SK-N-SH (cell line): Measurements from ENCODE around the gene LRRC8D. TPM values are rescaled to one million over a fixed set of nuclear protein-coding genes. Genes with fewer than 3 reads are reported as not detected.
"Not testable (repeated sequence)": the region's sequence is repeated elsewhere in the genome, so short reads cannot be mapped to it uniquely, and the experiment has no call there.

Experiments
- CTCF ChIA-PET: fragments of 300-600, 350-600 bp; formaldehyde crosslinking; extraction: SDS; loops from one replicate; lab custom pipeline; 2021; lab: Yijun Ruan, JAX
- POLR2A ChIA-PET: fragments of 350-600 bp; sonication (Branson Sonifier 250); formaldehyde crosslinking; extraction: SDS; loops from one replicate; lab custom pipeline; 2020; ENCODE audit warnings: antibody characterized with exemption, inconsistent platforms; lab: Yijun Ruan, JAX
- DNase-seq: peaks from one replicate; pipeline ENCODE4 v3.0.0; 2012
- H2AFZ ChIP-seq: fragments of 200-600 bp; sonication (generic); 2 replicates; pipeline ENCODE4 v1.8.1; 2016; ENCODE audit warnings: antibody characterized with exemption, mild to moderate bottlenecking, low read depth
- H3F3A ChIP-seq: fragments of 200-600 bp; sonication (generic); replicated peaks from 2 replicates; pipeline ENCODE3; 2016; ENCODE audit warnings: antibody characterized with exemption, mild to moderate bottlenecking; ENCODE audit not compliant: insufficient read depth
- H3K27ac ChIP-seq, 2 experiments: fragments of 200-500 bp in 1 of 2; fragments of 200-600 bp in 1 of 2; sonication (Bioruptor generic) in 1 of 2; sonication (generic), shearing (Covaris generic) in 1 of 2; 2 replicates each; pipeline versions ENCODE4 v1.5.1 to v1.6.1; 2014 to 2016; ENCODE audit warnings: low read depth in 2 of 2, inconsistent platforms in 1 of 2, low read length in 1 of 2, mild to moderate bottlenecking in 1 of 2, mixed read lengths in 1 of 2
- H3K27me3 ChIP-seq: fragments of 200-600 bp; sonication (generic), shearing (Covaris generic); 2 replicates; pipeline ENCODE4 v1.6.1; 2016; ENCODE audit warnings: mixed run types; ENCODE audit not compliant: insufficient read depth
- H3K36me3 ChIP-seq, 2 experiments: fragments of 200-500 bp in 1 of 2; fragments of 200-600 bp in 1 of 2; sonication (Bioruptor generic) in 1 of 2; sonication (generic) in 1 of 2; replicated peaks in 1 of 2; 2 replicates each; pipeline versions ENCODE3 to v1.5.1; 2014 to 2016; ENCODE audit warnings: low read length in 1 of 2, mild to moderate bottlenecking in 1 of 2; ENCODE audit not compliant: insufficient read depth in 2 of 2, control insufficient read depth in 1 of 2
- H3K4me1 ChIP-seq, 2 experiments: fragments of 200-500 bp in 1 of 2; fragments of 200-600 bp in 1 of 2; sonication (Bioruptor generic) in 1 of 2; sonication (generic), shearing (Covaris generic) in 1 of 2; 2 replicates each; pipeline versions ENCODE4 v1.5.1 to v1.6.1; 2014 to 2016; ENCODE audit warnings: low read depth in 1 of 2, low read length in 1 of 2, mixed run types in 1 of 2; ENCODE audit not compliant: insufficient read depth in 2 of 2, control insufficient read depth in 1 of 2
- H3K4me2 ChIP-seq: fragments of 200-600 bp; sonication (generic), shearing (Covaris generic); 2 replicates; pipeline ENCODE4 v1.6.1; 2017; ENCODE audit warnings: mixed run types
- H3K4me3 ChIP-seq, 2 experiments: fragments of 200-500 bp in 1 of 2; fragments of 200-600 bp in 1 of 2; sonication (Bioruptor generic) in 1 of 2; sonication (generic), shearing (Covaris generic) in 1 of 2; 2 replicates each; pipeline versions ENCODE4 v1.5.1 to v1.8.1; 2014 to 2016; ENCODE audit warnings: low read depth in 2 of 2, inconsistent platforms in 1 of 2, low read length in 1 of 2, mild to moderate bottlenecking in 1 of 2, mixed read lengths in 1 of 2, moderate library complexity in 1 of 2
- H3K79me2 ChIP-seq: fragments of 200-600 bp; sonication (generic); 2 replicates; pipeline ENCODE4 v1.8.1; 2017; ENCODE audit warnings: mild to moderate bottlenecking; ENCODE audit not compliant: insufficient read depth
- H3K9ac ChIP-seq: fragments of 200-600 bp; sonication (generic); 2 replicates; pipeline ENCODE4 v1.6.1; 2017; ENCODE audit warnings: mixed run types
- H3K9me2 ChIP-seq: fragments of 200-600 bp; sonication (generic); 2 replicates; pipeline ENCODE4 v1.6.1; 2017; ENCODE audit warnings: mixed run types
- H3K9me3 ChIP-seq: fragments of 200-600 bp; sonication (generic); 2 replicates; pipeline ENCODE4 v1.6.1; 2017; ENCODE audit warnings: mixed run types, mild to moderate bottlenecking, moderate library complexity
- H4K20me1 ChIP-seq: fragments of 200-600 bp; sonication (generic); 2 replicates; pipeline ENCODE4 v1.6.1; 2017; ENCODE audit warnings: mild to moderate bottlenecking, mixed run types; ENCODE audit not compliant: insufficient read depth
- CHD2 ChIP-seq: fragments of 150-350 bp; IDR thresholded peaks from 2 replicates; pipeline ENCODE4 v1.6.1; 2018; ENCODE audit warnings: low read length; ENCODE audit not compliant: partially characterized antibody
- EZH2phosphoT487 ChIP-seq: fragments of 200-600 bp; sonication (generic); IDR thresholded peaks from 2 replicates; pipeline ENCODE4 v1.6.1; 2017; ENCODE audit warnings: low read depth, mixed run types, mild to moderate bottlenecking, antibody characterized with exemption, moderate library complexity, borderline replicate concordance
- FOSL2 ChIP-seq: IDR thresholded peaks from 2 replicates; pipeline ENCODE4 v1.4.0; 2012; ENCODE audit warnings: low read depth, mild to moderate bottlenecking, moderate library complexity, borderline replicate concordance
- FOXJ3 ChIP-seq: sonication (generic); formaldehyde crosslinking; IDR thresholded peaks from 2 replicates; pipeline ENCODE4 v1.5.1; 2020; ENCODE audit warnings: mild to moderate bottlenecking, missing genetic modification reagents
- GABPA ChIP-seq: IDR thresholded peaks from 2 replicates; pipeline ENCODE4 v1.4.0; 2012; ENCODE audit warnings: low read depth, mild to moderate bottlenecking
- GATA2 ChIP-seq: sonication (generic); formaldehyde crosslinking; IDR thresholded peaks from 2 replicates; pipeline ENCODE4 v1.5.0; 2020; ENCODE audit warnings: mild to moderate bottlenecking, missing genetic modification reagents
- MEF2A ChIP-seq: IDR thresholded peaks from 2 replicates; pipeline ENCODE4 v1.4.0; 2012; ENCODE audit warnings: low read depth, borderline replicate concordance
- MXI1 ChIP-seq: IDR thresholded peaks from 2 replicates; pipeline ENCODE4 v1.6.1; 2012; ENCODE audit warnings: mild to moderate bottlenecking, low read depth, low read length, improper control_type of control experiment
- NRF1 ChIP-seq: IDR thresholded peaks from 2 replicates; pipeline ENCODE4 v1.6.1; 2012; ENCODE audit warnings: low read depth, mild to moderate bottlenecking, low read length
- RFX5 ChIP-seq: IDR thresholded peaks from 2 replicates; pipeline ENCODE4 v1.6.1; 2012; ENCODE audit warnings: mild to moderate bottlenecking, improper control_type of control experiment, low read length
- RXRA ChIP-seq: IDR thresholded peaks from 2 replicates; pipeline ENCODE4 v1.4.0; 2012; ENCODE audit warnings: low read depth, mild to moderate bottlenecking, borderline replicate concordance
- SIN3A ChIP-seq: IDR thresholded peaks from 2 replicates; pipeline ENCODE4 v1.6.1; 2012; ENCODE audit warnings: low read depth, mild to moderate bottlenecking, low read length, moderate library complexity, borderline replicate concordance
- YY1 ChIP-seq: IDR thresholded peaks from 2 replicates; pipeline ENCODE4 v1.4.0; 2012; ENCODE audit warnings: low read depth, mild to moderate bottlenecking
- WGBS: methylation state at CpG from one replicate; pipeline ENCODE4 v1.1.6; 2017; ENCODE audit warnings: low lambda C conversion rate; 5-methylcytosine and 5-hydroxymethylcytosine counted together
- polyA plus RNA-seq, 3 experiments: library from polyadenylated mRNA; depleted of rRNA; stranded (reverse); fragments of >200 nt; gene quantifications; 2 replicates each; pipeline ENCODE4 v1.2.3, GENCODE V29; 2012
- TF ChIP-seq, protein P1 (sequence below): fragments of 200-600 bp; sonication (generic); IDR thresholded peaks from 2 replicates; pipeline ENCODE4 v1.6.1; 2017; ENCODE audit warnings: antibody characterized with exemption, mild to moderate bottlenecking, moderate library complexity
- TF ChIP-seq, protein P2 (sequence below): IDR thresholded peaks from 2 replicates; pipeline ENCODE4 v1.6.1; 2012; ENCODE audit warnings: mild to moderate bottlenecking, low read depth, low read length, moderate library complexity
- TF ChIP-seq, protein P3 (sequence below): IDR thresholded peaks from 2 replicates; pipeline ENCODE4 v1.4.0; 2012; ENCODE audit warnings: low read depth
- TF ChIP-seq, protein P4 (sequence below): fragments of 150-350 bp; IDR thresholded peaks from 2 replicates; pipeline ENCODE4 v1.6.1; 2016; ENCODE audit warnings: mild to moderate bottlenecking, low read depth, low read length

The LRRC8D gene
- polyA plus RNA-seq, 1 of the 3 experiments (the other 2 are of a cell fraction), result 15.0 TPM

DNA sequence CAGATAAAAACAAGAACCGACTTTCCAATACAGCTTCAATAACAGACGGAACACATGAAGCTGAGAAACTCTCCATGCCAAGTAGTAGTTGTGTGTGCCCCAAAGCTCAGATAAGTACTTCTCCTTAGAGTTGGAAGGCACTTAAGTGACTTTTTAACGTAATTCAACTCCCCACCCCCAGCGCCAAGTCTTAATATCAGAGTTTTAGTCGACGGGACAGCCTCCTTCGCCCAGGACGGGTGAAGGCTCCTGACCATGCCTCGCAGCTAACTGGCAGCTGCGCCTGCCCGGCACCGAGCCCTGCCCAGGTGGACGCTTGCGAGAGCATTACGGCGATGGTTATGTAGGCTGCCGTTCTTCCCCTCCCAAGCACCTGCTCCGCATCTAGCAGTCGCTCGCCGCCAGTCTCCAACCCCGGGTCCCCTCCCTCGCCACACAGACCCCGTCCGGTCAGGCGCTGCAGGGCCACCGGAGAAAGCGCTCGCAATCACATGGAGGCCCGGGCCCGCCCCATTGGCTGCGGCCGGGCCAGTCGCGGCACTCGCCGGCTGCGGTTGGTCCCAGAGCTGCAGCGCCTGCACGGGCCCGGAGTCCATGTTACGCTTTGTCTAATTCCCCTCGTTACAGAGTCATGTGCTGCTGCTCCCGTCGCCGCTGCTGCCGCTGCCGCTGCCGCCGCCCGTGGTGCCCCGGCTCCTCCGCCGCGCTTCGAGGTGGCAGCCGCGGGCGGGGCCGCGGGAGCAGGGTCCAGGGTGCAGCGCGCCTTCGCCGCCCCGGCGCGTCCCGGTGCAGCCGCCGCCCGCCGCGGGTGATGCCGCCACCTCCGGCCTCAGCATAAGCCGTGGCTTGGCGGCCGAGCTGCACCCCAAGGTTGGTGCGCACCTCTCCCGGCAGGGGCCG, at the start of gene LRRC8D (continued):
- TF ChIP-seq, protein P1, sequence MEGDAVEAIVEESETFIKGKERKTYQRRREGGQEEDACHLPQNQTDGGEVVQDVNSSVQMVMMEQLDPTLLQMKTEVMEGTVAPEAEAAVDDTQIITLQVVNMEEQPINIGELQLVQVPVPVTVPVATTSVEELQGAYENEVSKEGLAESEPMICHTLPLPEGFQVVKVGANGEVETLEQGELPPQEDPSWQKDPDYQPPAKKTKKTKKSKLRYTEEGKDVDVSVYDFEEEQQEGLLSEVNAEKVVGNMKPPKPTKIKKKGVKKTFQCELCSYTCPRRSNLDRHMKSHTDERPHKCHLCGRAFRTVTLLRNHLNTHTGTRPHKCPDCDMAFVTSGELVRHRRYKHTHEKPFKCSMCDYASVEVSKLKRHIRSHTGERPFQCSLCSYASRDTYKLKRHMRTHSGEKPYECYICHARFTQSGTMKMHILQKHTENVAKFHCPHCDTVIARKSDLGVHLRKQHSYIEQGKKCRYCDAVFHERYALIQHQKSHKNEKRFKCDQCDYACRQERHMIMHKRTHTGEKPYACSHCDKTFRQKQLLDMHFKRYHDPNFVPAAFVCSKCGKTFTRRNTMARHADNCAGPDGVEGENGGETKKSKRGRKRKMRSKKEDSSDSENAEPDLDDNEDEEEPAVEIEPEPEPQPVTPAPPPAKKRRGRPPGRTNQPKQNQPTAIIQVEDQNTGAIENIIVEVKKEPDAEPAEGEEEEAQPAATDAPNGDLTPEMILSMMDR, result no peak
- TF ChIP-seq, protein P2, sequence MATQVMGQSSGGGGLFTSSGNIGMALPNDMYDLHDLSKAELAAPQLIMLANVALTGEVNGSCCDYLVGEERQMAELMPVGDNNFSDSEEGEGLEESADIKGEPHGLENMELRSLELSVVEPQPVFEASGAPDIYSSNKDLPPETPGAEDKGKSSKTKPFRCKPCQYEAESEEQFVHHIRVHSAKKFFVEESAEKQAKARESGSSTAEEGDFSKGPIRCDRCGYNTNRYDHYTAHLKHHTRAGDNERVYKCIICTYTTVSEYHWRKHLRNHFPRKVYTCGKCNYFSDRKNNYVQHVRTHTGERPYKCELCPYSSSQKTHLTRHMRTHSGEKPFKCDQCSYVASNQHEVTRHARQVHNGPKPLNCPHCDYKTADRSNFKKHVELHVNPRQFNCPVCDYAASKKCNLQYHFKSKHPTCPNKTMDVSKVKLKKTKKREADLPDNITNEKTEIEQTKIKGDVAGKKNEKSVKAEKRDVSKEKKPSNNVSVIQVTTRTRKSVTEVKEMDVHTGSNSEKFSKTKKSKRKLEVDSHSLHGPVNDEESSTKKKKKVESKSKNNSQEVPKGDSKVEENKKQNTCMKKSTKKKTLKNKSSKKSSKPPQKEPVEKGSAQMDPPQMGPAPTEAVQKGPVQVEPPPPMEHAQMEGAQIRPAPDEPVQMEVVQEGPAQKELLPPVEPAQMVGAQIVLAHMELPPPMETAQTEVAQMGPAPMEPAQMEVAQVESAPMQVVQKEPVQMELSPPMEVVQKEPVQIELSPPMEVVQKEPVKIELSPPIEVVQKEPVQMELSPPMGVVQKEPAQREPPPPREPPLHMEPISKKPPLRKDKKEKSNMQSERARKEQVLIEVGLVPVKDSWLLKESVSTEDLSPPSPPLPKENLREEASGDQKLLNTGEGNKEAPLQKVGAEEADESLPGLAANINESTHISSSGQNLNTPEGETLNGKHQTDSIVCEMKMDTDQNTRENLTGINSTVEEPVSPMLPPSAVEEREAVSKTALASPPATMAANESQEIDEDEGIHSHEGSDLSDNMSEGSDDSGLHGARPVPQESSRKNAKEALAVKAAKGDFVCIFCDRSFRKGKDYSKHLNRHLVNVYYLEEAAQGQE, result peak; percentile 62; the same call in 1 of the 2 replicates
- TF ChIP-seq NRF1 (no peak), MXI1 (peak; percentile 80), EZH2phosphoT487 (no peak), RXRA (no peak), YY1 (no peak), GABPA (no peak), FOXJ3 (CRISPR knock-in tag) (no peak)

DNA sequence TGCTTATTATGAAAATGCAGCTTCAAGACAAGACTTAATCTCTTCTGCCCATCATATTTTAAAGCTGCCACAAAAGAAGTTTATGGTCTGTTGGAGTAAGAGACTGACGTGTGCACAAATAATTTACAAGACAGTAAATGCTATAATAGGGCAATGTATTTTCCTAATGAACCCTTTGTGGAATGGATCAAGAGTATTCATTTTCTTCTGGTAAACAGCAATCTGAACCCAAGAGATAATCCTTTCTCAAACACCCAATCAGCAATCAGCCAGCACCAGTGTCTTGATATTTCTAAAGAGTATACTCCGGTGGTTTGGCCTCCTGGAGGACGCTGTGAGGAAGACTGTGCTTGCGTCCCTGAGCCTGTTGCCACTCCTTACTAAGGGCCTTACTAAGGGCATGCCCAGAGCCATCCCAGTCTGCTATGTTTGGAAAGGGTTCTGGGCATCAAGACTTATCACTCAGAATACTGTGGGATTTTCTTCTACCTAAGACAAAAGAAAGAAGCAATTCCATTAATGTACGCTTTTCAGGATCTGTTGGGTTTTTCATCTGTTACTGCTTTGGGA, 48.8 kb upstream of the LRRC8D start:
- H3K4me1 ChIP-seq, result peaks cover 0 to 2% of the 10 kb centered on the region in 2 experiments; a peak in 1 of 4 replicates
- H3K9me3 ChIP-seq, result no peaks in the 10 kb centered on the region
- ChIA-PET POLR2A (no interaction called here), CTCF (interaction anchor here (1.4 to 2.8 kb wide), 2 partner anchors 9 to 139 kb away, joined by 4 to 20 read pairs; partner anchors contain the start of gene LRRC8C)
- H3K4me3 ChIP-seq, result no peak overlapping the region
- H3F3A ChIP-seq, result no peaks in the 10 kb centered on the region
- no peaks in the 10 kb centered on the region for H3K36me3 ChIP-seq
- H3K4me2 ChIP-seq, result no peak overlapping the region
- no peak overlapping the region for H3K9ac ChIP-seq
- TF ChIP-seq FOSL2, result no peak
- no peak for TF ChIP-seq RFX5
- no peak for TF ChIP-seq YY1
- no peak for TF ChIP-seq MEF2A
- TF ChIP-seq SIN3A, result no peak
- TF ChIP-seq, protein P3, sequence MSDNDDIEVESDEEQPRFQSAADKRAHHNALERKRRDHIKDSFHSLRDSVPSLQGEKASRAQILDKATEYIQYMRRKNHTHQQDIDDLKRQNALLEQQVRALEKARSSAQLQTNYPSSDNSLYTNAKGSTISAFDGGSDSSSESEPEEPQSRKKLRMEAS, result no peak
- TF ChIP-seq, protein P4, sequence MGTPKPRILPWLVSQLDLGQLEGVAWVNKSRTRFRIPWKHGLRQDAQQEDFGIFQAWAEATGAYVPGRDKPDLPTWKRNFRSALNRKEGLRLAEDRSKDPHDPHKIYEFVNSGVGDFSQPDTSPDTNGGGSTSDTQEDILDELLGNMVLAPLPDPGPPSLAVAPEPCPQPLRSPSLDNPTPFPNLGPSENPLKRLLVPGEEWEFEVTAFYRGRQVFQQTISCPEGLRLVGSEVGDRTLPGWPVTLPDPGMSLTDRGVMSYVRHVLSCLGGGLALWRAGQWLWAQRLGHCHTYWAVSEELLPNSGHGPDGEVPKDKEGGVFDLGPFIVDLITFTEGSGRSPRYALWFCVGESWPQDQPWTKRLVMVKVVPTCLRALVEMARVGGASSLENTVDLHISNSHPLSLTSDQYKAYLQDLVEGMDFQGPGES, result no peak
- no peak for TF ChIP-seq CHD2
- TF ChIP-seq GATA2 (CRISPR knock-in tag), result no peak
- no peak overlapping the region for H3K27ac ChIP-seq
- DNase-seq, result no peak
- no peaks in the 10 kb centered on the region for H3K27me3 ChIP-seq
- H2AFZ ChIP-seq, result no peak overlapping the region
- no peaks in the 10 kb centered on the region for H4K20me1 ChIP-seq
- H3K79me2 ChIP-seq, result no peaks in the 10 kb centered on the region
- no peaks in the 10 kb centered on the region for H3K9me2 ChIP-seq
- 85% methylated on average over 5 of the region's 5 CpGs for WGBS

DNA sequence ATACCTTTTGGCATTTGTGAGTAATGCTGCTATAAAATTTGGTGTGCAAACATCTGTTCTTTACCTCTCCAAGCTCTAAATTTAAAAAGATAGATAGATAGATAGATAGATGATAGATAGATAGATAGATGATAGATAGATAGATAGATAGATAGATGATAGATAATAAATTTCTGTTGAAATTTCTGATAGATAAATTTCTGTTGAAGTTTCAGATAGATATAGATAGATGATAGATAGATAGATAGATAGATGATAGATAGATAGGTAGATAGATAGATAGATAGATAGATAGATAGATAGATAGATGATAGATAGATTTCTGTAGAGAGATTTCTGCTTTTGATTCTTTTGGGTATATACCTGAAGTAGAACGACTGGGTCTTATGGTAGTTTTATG, 44.7 kb upstream of the LRRC8D start:
- H3F3A ChIP-seq, CTCF ChIA-PET, H2AFZ ChIP-seq, H3K9ac ChIP-seq, H3K79me2 ChIP-seq, H3K36me3 ChIP-seq, H3K9me2 ChIP-seq, H3K4me3 ChIP-seq, POLR2A ChIA-PET, H3K27me3 ChIP-seq, H3K4me2 ChIP-seq, DNase-seq, H3K9me3 ChIP-seq, H4K20me1 ChIP-seq, H3K4me1 ChIP-seq, H3K27ac ChIP-seq: not testable (repeated sequence)
- WGBS, result 83% methylated on average over 1 of the region's 1 CpG
